Measurements from ENCODE around the gene LARGE1.

- TF ChIP-seq, protein P1, sequence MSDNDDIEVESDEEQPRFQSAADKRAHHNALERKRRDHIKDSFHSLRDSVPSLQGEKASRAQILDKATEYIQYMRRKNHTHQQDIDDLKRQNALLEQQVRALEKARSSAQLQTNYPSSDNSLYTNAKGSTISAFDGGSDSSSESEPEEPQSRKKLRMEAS (IDR thresholded peaks at IDR 0.05), result no peak
- no peak for TF ChIP-seq CEBPB (IDR thresholded peaks at IDR 0.05)
- TF ChIP-seq TEAD4 (IDR thresholded peaks at IDR 0.05), result no peak
- TF ChIP-seq YY1 (IDR thresholded peaks at IDR 0.05; ENCODE audit: low read depth), result no peak
- TF ChIP-seq ZBTB7A (IDR thresholded peaks at IDR 0.05; ENCODE audit: low read depth), result no peak
- TF ChIP-seq, protein P2, sequence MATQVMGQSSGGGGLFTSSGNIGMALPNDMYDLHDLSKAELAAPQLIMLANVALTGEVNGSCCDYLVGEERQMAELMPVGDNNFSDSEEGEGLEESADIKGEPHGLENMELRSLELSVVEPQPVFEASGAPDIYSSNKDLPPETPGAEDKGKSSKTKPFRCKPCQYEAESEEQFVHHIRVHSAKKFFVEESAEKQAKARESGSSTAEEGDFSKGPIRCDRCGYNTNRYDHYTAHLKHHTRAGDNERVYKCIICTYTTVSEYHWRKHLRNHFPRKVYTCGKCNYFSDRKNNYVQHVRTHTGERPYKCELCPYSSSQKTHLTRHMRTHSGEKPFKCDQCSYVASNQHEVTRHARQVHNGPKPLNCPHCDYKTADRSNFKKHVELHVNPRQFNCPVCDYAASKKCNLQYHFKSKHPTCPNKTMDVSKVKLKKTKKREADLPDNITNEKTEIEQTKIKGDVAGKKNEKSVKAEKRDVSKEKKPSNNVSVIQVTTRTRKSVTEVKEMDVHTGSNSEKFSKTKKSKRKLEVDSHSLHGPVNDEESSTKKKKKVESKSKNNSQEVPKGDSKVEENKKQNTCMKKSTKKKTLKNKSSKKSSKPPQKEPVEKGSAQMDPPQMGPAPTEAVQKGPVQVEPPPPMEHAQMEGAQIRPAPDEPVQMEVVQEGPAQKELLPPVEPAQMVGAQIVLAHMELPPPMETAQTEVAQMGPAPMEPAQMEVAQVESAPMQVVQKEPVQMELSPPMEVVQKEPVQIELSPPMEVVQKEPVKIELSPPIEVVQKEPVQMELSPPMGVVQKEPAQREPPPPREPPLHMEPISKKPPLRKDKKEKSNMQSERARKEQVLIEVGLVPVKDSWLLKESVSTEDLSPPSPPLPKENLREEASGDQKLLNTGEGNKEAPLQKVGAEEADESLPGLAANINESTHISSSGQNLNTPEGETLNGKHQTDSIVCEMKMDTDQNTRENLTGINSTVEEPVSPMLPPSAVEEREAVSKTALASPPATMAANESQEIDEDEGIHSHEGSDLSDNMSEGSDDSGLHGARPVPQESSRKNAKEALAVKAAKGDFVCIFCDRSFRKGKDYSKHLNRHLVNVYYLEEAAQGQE (IDR thresholded peaks at IDR 0.05; ENCODE audit: low read depth), result no peak
- no peak for TF ChIP-seq NFIC (IDR thresholded peaks at IDR 0.05)
- no peak for TF ChIP-seq EP300 (IDR thresholded peaks at IDR 0.05; ENCODE audit: borderline replicate concordance)
- TF ChIP-seq EGR1 (IDR thresholded peaks at IDR 0.05), result no peak
- TF ChIP-seq RAD21 (IDR thresholded peaks at IDR 0.05; ENCODE audit: low read depth), result no peak
- TF ChIP-seq CREB1 (IDR thresholded peaks at IDR 0.05; ENCODE audit: low read depth), result no peak
Observed at GRCh38 chr22:33481550-33481949, 438.7 kb downstream of the LARGE1 start.
